A673 (cell line): ENCODE data around the gene HMCN2. TPM values are rescaled to one million over a fixed set of nuclear protein-coding genes. Genes with fewer than 3 reads are reported as not detected.
"Not testable (repeated sequence)": the region's sequence is repeated elsewhere in the genome, so short reads cannot be mapped to it uniquely, and the experiment has no call there.

ENCODE experiments used
- BruUV-seq: library from RNA; stranded (reverse); fragments of 400-500 nt; replicated peaks from 2 replicates; lab custom pipeline; 2021; lab: Mats Ljungman, UMichigan
- CTCF ChIA-PET: fragments of 300-600 bp; sonication (Branson Sonifier 250); formaldehyde crosslinking; loops from one replicate; lab custom pipeline; 2022; ENCODE audit warnings: antibody characterized with exemption; lab: Charles Lee
- POLR2A ChIA-PET: fragments of 300-600 bp; sonication (Branson Sonifier 250); formaldehyde crosslinking; loops from one replicate; lab custom pipeline; 2022; ENCODE audit warnings: antibody characterized with exemption; ENCODE audit not compliant: low non-redundant PET; lab: Charles Lee
- DNase-seq: peaks from one replicate; pipeline ENCODE4 v3.0.0-alpha.2; 2015; ENCODE audit warnings: low spot score
- H3K27ac ChIP-seq: fragments of 200-600 bp; sonication (generic); 2 replicates; pipeline ENCODE4 v1.5.1; 2016; ENCODE audit warnings: mixed run types, low read depth, mild to moderate bottlenecking, mixed read lengths, antibody characterized with exemption, low read length; ENCODE audit not compliant: poor library complexity, severe bottlenecking
- H3K27me3 ChIP-seq: fragments of 200-600 bp; sonication (generic); replicated peaks from 2 replicates; pipeline ENCODE4 v1.6.1; 2017; ENCODE audit warnings: mixed run types, low read depth, mild to moderate bottlenecking, mixed read lengths, antibody characterized with exemption, low read length; ENCODE audit not compliant: insufficient read depth, poor library complexity
- H3K36me3 ChIP-seq: fragments of 200-600 bp; sonication (generic); 2 replicates; pipeline ENCODE4 v1.6.1; 2016; ENCODE audit warnings: mixed run types, mild to moderate bottlenecking, mixed read lengths, antibody characterized with exemption, low read length; ENCODE audit not compliant: insufficient read depth, poor library complexity, severe bottlenecking
- H3K4me1 ChIP-seq: fragments of 200-600 bp; sonication (generic); 2 replicates; pipeline ENCODE4 v1.6.1; 2017; ENCODE audit warnings: mixed run types, mild to moderate bottlenecking, mixed read lengths, antibody characterized with exemption, low read length; ENCODE audit not compliant: insufficient read depth, poor library complexity, severe bottlenecking
- H3K4me3 ChIP-seq: fragments of 200-600 bp; sonication (generic); 2 replicates; pipeline ENCODE4 v1.5.1; 2016; ENCODE audit warnings: low read depth, mixed run types, mild to moderate bottlenecking, mixed read lengths, low read length; ENCODE audit not compliant: poor library complexity, severe bottlenecking
- H3K9me3 ChIP-seq: fragments of 200-600 bp; sonication (generic); 2 replicates; pipeline ENCODE4 v1.6.1; 2016; ENCODE audit warnings: mixed run types, low read depth, mild to moderate bottlenecking, mixed read lengths, antibody characterized with exemption, low read length; ENCODE audit not compliant: poor library complexity, severe bottlenecking
- CTCF ChIP-seq: fragments of 300-800, 200-600 bp; sonication (generic); conservative IDR thresholded peaks from 2 replicates; pipeline ENCODE4 v1.5.1; 2017; ENCODE audit warnings: low read depth, mild to moderate bottlenecking, antibody characterized with exemption, low read length, moderate library complexity, mixed read lengths
- EZH2 ChIP-seq: fragments of 200-600 bp; sonication (generic); IDR thresholded peaks from 2 replicates; pipeline ENCODE4 v1.6.1; 2017; ENCODE audit warnings: borderline replicate concordance, low read depth, mild to moderate bottlenecking, mixed read lengths, antibody characterized with exemption, low read length; ENCODE audit not compliant: poor library complexity, severe bottlenecking
- intact Hi-C: fragments of 100-400 bp; cut with micrococcal nuclease; formaldehyde crosslinking; loops from one replicate; pipeline ENCODE4 v1.10.0; 2022; ENCODE audit not compliant: unreplicated experiment
- total RNA-seq: library from RNA; stranded (reverse); gene quantifications from 2 replicates; pipeline ENCODE4 v1.2.3, GENCODE V29; 2021

The HMCN2 gene
- total RNA-seq, 1 experiment from 2014 or later = 0.28 TPM

DNA sequence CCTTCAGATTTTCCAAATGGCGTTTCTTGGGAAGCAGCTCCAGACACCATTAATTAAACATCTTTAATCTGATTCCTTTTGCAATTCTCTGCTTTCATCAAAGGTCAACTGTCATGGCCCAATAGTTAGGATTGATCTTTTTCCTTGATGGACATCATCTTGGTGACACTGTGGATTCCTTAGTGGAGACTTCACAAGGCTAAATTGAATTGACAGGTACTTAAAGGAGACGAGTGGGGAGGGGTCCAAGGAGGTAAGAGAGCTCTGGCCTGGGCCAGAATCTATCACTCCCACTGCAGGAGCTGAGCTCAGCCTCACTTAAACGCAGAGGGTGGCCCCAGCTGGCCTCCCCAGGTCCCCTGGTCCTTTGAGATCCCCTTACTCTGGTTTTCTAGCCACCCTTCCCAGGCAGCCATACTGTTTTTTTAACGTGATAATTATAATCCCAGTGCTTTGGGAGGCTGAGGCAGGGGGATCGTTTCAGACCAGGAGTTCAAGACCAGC, 9.9 kb upstream of the HMCN2 start:
- no peaks in the 10 kb centered on the region for H3K36me3 ChIP-seq
- TF ChIP-seq CTCF (no peak), EZH2 (no peak)
- intact Hi-C loops = no loop called here
- no peak for DNase-seq
- BruUV-seq = no TSS peak
- no peaks in the 10 kb centered on the region for H3K9me3 ChIP-seq
- CTCF ChIA-PET = no interaction called here
- POLR2A ChIA-PET = no interaction called here
- peaks cover 7% of the 10 kb centered on the region for H3K27me3 ChIP-seq
- H3K4me3 ChIP-seq = no peak overlapping the region
- no peaks in the 10 kb centered on the region for H3K4me1 ChIP-seq
- no peak overlapping the region for H3K27ac ChIP-seq

- Histone ChIP-seq H3K27me3 (peaks cover 16% of the 10 kb centered on the region), H3K36me3 (no peaks in the 10 kb centered on the region), H3K4me3 (no peak overlapping the region), H3K9me3 (no peaks in the 10 kb centered on the region), H3K27ac (no peak overlapping the region), H3K4me1 (no peaks in the 10 kb centered on the region)
- no TSS peak for BruUV-seq
- no peak for TF ChIP-seq EZH2
- TF ChIP-seq CTCF = no peak
- intact Hi-C loops = no loop called here
- DNase-seq = no peak
- ChIA-PET POLR2A (no interaction called here), CTCF (no interaction called here)
These were observed 8.9 kb upstream of the HMCN2 start for GRCh38 chr9:130256644-130257043.

DNA sequence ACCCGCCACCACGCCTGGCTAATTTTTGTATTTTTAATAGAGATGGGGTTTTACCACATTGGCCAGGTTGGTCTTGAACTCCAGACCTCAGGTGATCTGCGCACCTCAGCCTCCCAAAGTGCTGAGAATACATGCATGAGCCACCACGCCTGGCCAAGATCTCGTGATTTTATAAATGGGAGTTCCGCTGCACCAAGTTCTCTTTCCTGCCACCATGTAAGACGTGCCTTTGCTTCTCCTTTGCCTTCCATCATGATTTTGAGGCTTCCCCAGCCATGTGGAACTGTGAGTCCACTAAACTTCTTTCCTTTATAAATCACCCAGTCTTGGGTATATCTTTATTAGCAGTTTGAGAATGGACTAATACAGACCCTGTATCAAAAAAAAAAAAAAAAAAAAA, 7.4 kb upstream of the HMCN2 start:
- H3K4me1 ChIP-seq, BruUV-seq, H3K36me3 ChIP-seq, DNase-seq, intact Hi-C loops, H3K9me3 ChIP-seq, H3K4me3 ChIP-seq, POLR2A ChIA-PET, H3K27ac ChIP-seq: not testable (repeated sequence)
- H3K27me3 ChIP-seq = peaks cover 25% of the 10 kb centered on the region
- CTCF ChIA-PET = interaction anchor here (0.6 kb wide), 1 partner anchor 12 kb away, joined by 14 read pairs; no protein-coding TSS in a partner anchor

DNA sequence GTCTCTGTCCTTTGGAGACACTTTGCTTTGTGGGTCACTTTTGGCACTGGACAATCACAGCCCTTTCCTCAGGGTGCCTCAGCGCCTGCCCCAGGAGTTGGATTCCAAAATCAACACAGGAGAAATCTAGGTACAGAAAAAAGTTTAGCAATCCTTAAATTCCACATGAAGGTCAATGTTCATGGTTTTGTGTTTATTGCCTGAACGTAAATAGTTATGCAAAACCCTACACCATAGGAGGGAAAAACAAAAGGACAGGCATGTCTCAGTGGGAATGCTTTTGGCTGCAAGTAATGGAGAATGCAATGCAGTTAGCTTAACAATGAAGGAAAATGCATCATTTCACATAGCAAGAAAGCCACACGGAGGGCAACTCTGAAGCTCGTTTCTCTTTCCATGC, 6.5 kb upstream of the HMCN2 start:
- DNase-seq = no peak
- no peak for TF ChIP-seq CTCF
- TF ChIP-seq EZH2 = no peak
- H3K4me3 ChIP-seq = no peak overlapping the region
- POLR2A ChIA-PET = interaction anchor here (0.5 kb wide), 1 partner anchor 8 kb away, joined by 4 read pairs; no protein-coding TSS in a partner anchor
- H3K4me1 ChIP-seq = no peaks in the 10 kb centered on the region
- H3K27ac ChIP-seq = no peak overlapping the region
- no peaks in the 10 kb centered on the region for H3K9me3 ChIP-seq
- CTCF ChIA-PET = no interaction called here
- intact Hi-C loops = no loop called here
- no TSS peak for BruUV-seq
- H3K27me3 ChIP-seq = peaks cover 34% of the 10 kb centered on the region
- no peaks in the 10 kb centered on the region for H3K36me3 ChIP-seq
